ENCODE results near the gene ERC2. TPM values are rescaled to one million over a fixed set of nuclear protein-coding genes. Genes with fewer than 3 reads are reported as not detected.

The ERC2 gene
- total RNA-seq, 2 experiments from 2014 or later, result not detected

DNA sequence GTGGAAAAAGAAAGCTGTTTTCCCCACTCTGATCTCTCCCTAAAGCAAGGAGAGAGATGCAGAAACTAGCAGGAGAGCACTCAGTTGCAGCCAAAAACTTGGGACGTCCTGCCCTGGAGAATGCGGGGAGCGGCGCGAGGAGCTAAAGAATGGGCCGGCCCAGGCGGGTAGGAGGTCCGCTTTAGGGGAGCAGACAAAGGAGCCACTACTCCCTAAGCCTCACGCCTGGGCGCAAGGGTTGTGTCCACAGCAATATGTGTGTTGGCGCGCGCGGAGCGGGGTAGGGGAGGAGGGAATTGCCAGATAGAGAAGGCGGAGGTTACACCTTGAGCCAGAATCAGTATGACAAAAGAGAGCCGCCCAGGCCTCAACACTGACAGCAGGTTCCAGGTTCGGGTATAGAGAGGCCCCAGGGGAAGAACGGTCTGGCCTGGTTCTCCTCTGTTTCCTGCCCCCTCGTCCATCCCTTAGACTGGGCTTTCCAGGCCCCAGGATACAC lies 984.0 kb downstream of the ERC2 start:
- H3K4me1 ChIP-seq (ENCODE audit: insufficient read depth, low read length, poor library complexity, severe bottlenecking), result peaks cover 14% of the 10 kb centered on the region
- intact Hi-C loops (cut with micrococcal nuclease; ENCODE audit: unreplicated experiment), result loop anchor here (2.0 to 10.0 kb wide), 4 partner anchors 61 to 629 kb away; no protein-coding TSS in a partner anchor
- ChIA-PET POLR2A (interaction anchor here (0.7 kb wide), 1 partner anchor 119 kb away, joined by 3 read pairs; no protein-coding TSS in a partner anchor), CTCF (ENCODE audit: unreplicated experiment) (no interaction called here)
- peak overlapping the region; percentile 87 for H3K4me3 ChIP-seq (ENCODE audit: low read depth, low read length, poor library complexity, severe bottlenecking)
- H3K79me2 ChIP-seq (ENCODE audit: insufficient read depth, low read depth, low read length), result no peaks in the 10 kb centered on the region
- H2AFZ ChIP-seq (ENCODE audit: low read length), result no peak overlapping the region
- H3K9me2 ChIP-seq (ENCODE audit: insufficient read depth, low read length), result no peaks in the 10 kb centered on the region
- BruUV-seq (replicated peaks), result no TSS peak
- no peak overlapping the region for H3K27ac ChIP-seq (ENCODE audit: low read depth, low read length, poor library complexity, severe bottlenecking)
- no peak for DNase-seq (ENCODE audit: low spot score)
- TF ChIP-seq, protein P1, sequence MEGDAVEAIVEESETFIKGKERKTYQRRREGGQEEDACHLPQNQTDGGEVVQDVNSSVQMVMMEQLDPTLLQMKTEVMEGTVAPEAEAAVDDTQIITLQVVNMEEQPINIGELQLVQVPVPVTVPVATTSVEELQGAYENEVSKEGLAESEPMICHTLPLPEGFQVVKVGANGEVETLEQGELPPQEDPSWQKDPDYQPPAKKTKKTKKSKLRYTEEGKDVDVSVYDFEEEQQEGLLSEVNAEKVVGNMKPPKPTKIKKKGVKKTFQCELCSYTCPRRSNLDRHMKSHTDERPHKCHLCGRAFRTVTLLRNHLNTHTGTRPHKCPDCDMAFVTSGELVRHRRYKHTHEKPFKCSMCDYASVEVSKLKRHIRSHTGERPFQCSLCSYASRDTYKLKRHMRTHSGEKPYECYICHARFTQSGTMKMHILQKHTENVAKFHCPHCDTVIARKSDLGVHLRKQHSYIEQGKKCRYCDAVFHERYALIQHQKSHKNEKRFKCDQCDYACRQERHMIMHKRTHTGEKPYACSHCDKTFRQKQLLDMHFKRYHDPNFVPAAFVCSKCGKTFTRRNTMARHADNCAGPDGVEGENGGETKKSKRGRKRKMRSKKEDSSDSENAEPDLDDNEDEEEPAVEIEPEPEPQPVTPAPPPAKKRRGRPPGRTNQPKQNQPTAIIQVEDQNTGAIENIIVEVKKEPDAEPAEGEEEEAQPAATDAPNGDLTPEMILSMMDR (conservative IDR thresholded peaks at IDR 0.05; ENCODE audit: low read length), result no peak
- TF ChIP-seq EZH2phosphoT487 (IDR thresholded peaks at IDR 0.05; ENCODE audit: borderline replicate concordance, low read depth, low read length), result no peak
- peaks cover 5% of the 10 kb centered on the region; the same call in 1 of the 2 replicates for H3K36me3 ChIP-seq (ENCODE audit: insufficient read depth, low read length)
- H4K20me1 ChIP-seq (ENCODE audit: insufficient read depth, low read length), result no peaks in the 10 kb centered on the region
- H3K9me3 ChIP-seq (ENCODE audit: low read length), result no peaks in the 10 kb centered on the region
- H3K4me2 ChIP-seq (ENCODE audit: low read length), result peak overlapping the region; percentile 87

DNA sequence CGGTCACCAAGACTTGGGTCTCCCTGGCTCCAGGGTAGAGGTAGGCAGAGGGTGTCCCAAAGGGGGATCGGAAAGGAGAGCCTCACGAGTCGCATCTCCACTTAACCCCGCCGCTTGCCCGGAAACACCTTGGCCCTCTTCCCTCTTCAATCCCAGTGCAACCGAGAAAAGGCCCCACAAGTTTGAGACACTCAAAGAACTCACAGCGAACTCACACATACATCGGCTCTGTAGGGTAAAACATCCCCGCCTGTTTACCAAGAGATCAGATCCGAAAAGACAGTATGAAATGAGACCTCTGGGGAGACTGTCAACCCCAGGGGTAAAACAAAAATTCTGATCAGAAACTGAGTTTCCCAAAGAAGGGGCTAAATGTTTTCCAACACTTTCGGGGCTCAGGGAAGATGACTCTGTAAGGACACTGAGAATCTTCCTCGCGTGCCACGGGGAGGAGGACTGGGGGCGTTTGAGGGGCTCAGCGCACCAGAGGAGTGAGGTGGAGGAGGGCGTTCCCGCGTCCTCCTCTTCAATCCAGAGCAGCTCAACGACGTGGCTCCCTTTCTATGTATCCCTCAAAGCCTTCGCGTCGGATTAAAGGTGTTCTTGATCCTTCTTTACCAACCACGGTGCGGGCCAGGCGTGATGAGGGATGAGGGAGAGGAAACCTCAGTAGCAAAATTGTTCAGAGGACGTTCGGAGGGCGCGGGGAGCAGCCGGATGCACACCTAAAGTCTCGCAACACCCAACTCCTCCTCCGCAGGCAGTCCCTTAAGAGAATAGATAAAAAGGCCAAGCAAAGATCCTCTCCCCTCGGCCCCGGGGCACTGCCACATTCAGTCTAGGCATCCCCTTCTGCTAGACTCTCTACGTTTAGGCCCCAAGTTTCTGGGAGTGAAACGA lies 984.8 kb downstream of the ERC2 start:
- H3K36me3 ChIP-seq (ENCODE audit: insufficient read depth, low read length), result peaks cover 13% of the 10 kb centered on the region; the same call in 1 of the 2 replicates
- H3K4me2 ChIP-seq (ENCODE audit: low read length), result no peak overlapping the region
- no peak for TF ChIP-seq EZH2phosphoT487 (IDR thresholded peaks at IDR 0.05; ENCODE audit: borderline replicate concordance, low read depth, low read length)
- TF ChIP-seq, protein P1 (conservative IDR thresholded peaks at IDR 0.05; ENCODE audit: low read length), result no peak
- H3K27ac ChIP-seq (ENCODE audit: low read depth, low read length, poor library complexity, severe bottlenecking), result no peak overlapping the region
- no peaks in the 10 kb centered on the region for H3K9me2 ChIP-seq (ENCODE audit: insufficient read depth, low read length)
- ChIA-PET POLR2A (interaction anchor here (0.7 kb wide), 1 partner anchor 120 kb away, joined by 3 read pairs; no protein-coding TSS in a partner anchor), CTCF (ENCODE audit: unreplicated experiment) (no interaction called here)
- H4K20me1 ChIP-seq (ENCODE audit: insufficient read depth, low read length), result no peaks in the 10 kb centered on the region
- no peak overlapping the region for H2AFZ ChIP-seq (ENCODE audit: low read length)
- intact Hi-C loops (cut with micrococcal nuclease; ENCODE audit: unreplicated experiment), result loop anchor here (2.0 to 10.0 kb wide), 4 partner anchors 61 to 629 kb away; no protein-coding TSS in a partner anchor
- H3K4me1 ChIP-seq (ENCODE audit: insufficient read depth, low read length, poor library complexity, severe bottlenecking), result peaks cover 6% of the 10 kb centered on the region
- no peaks in the 10 kb centered on the region for H3K79me2 ChIP-seq (ENCODE audit: insufficient read depth, low read depth, low read length)
- no peaks in the 10 kb centered on the region for H3K9me3 ChIP-seq (ENCODE audit: low read length)
- DNase-seq (ENCODE audit: low spot score), result no peak
- BruUV-seq (replicated peaks), result no TSS peak
- H3K4me3 ChIP-seq (ENCODE audit: low read depth, low read length, poor library complexity, severe bottlenecking), result no peak overlapping the region

Measured in OCI-LY7 (cell line).